ENCODE data around the gene KCNQ1.

KCNQ1 gene

DNA sequence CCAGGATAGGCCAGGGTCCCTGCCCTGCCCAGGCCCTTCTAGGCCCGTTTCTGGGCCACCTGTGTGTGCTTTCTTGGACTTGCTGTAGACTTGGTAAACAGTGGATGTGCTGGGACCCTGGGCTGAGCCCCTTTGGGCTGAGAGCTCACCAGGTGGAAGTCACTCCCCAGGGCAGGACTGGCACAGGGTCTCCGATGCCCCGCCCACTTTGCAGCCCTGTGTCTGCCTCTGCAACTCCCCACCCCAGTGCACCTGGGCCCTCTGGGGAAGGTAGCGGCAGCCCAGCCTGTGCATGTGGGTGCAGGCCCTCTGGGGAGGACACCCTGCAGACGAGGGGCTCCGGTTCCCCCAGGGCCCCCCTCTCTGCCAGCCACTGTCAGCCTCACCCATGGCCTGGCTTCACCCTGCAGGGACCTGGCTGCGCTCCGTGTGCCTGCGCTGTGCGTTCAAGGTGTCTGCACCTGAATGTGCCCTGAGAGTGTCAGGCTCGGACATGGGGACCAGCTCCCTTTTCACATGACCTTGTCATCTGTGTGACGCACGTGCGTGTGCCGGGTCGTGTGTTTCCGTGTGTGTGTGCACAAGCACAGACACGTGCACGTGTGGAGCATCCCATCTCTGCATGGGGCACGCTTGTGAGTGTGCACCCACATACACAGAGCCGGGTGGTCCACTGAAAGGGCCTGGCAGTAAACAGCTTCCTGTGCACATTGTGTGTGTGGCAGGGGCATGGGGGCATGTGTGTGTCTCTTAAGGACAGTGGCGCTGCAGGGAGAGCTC is 136.5 kb downstream of the KCNQ1 start:
- ATAC-seq = no peak
- Mint-ChIP-seq H3K27ac (no peak overlapping the region), H3K36me3 (no peaks in the 10 kb centered on the region), H3K9me3 (no peaks in the 10 kb centered on the region), H3K27me3 (no peaks in the 10 kb centered on the region), H3K4me1 (no peaks in the 10 kb centered on the region), H3K4me3 (no peak overlapping the region)

GRCh38 chr11:2581931-2582350 is 137.1 kb downstream of the KCNQ1 start:
- no peaks in the 10 kb centered on the region for H3K27me3 Mint-ChIP-seq
- no peak overlapping the region for H3K4me3 Mint-ChIP-seq
- no peaks in the 10 kb centered on the region for H3K36me3 Mint-ChIP-seq
- H3K27ac Mint-ChIP-seq = no peak overlapping the region
- no peaks in the 10 kb centered on the region for H3K9me3 Mint-ChIP-seq
- H3K4me1 Mint-ChIP-seq = no peaks in the 10 kb centered on the region
- no peak for ATAC-seq

DNA sequence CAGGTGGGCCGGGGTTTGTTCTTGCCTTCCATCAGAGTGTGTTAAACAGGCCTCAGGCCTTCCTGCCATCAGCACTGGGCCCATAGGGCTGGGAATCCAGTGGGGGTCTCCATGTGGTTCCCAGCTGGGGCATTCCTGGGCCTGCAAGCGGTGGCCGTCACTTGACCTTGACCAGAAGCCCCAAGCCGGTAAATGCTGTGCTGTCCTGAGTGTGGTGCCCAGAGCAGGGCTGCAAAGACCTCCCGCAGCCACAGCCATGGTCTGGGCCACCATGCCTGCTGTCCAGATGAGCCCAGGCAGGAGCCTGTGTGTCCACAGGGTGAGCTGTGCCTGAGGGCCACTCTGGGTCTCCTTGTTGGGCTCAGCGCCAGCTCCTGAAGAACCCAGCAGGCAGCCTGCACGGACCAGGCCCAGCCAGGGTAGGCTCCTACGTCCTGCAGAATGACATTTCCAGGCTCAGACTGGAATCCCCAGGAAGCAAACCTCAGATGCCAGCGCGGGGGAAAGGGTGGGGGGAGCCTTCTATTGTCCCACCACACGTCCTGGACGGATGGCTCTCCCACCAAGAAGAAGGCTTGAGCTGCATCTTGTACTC is 137.6 kb downstream of the KCNQ1 start:
- Mint-ChIP-seq H3K4me1 (no peaks in the 10 kb centered on the region), H3K27me3 (no peaks in the 10 kb centered on the region), H3K9me3 (no peaks in the 10 kb centered on the region), H3K4me3 (no peak overlapping the region), H3K36me3 (no peaks in the 10 kb centered on the region), H3K27ac (no peak overlapping the region)
- ATAC-seq = no peak

DNA sequence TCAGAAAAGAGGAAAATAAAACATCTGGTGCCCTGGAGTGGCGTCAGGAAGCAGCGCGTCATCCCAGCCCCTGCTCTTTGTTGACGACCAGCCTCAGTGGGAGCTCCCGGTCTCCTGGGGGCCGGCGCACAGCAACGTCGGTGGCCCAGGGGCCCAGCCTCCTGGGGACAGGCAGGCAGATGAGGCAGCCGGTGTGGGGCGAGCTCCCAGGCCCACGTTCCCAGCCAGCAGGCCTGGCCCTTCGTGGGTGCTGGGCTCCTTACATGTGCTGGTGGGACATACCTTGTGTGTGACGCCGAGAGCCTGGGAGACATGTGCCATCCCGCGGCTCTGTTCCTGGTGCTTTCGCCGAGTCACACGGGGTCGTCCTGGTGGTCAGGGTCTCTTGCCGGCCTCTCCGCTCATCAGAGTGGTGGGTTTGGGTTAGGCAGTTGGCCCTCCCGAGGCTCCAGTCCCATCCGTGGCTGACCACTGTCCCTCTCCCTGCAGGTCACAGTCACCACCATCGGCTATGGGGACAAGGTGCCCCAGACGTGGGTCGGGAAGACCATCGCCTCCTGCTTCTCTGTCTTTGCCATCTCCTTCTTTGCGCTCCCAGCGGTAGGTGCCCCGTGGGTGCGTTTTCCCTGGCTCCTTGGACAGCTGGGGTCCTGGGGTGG is 138.3 kb downstream of the KCNQ1 start:
- H3K27ac Mint-ChIP-seq = no peak overlapping the region
- no peak overlapping the region for H3K4me3 Mint-ChIP-seq
- no peaks in the 10 kb centered on the region for H3K9me3 Mint-ChIP-seq
- no peaks in the 10 kb centered on the region for H3K27me3 Mint-ChIP-seq
- H3K4me1 Mint-ChIP-seq = no peaks in the 10 kb centered on the region
- ATAC-seq = no peak
- peaks cover under 1% of the 10 kb centered on the region for H3K36me3 Mint-ChIP-seq

DNA sequence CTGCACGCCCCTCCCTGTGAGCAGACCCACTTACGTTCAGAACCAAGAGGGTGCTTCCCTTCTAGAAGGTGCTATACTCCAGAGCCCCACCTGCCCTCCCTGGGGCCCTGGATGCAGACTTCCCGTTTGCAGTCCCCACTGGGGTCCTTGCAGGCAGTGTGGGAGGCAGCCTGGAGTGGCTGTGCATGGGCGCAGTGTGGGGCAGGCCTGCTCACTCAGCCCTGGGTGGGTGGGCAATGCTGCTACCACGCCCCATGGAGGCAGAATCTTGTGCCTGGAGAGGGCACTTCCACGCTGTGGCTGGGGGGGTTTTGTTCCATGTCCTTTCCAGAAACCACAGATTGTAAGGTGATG is 138.8 kb downstream of the KCNQ1 start:
- Mint-ChIP-seq H3K27me3 (no peaks in the 10 kb centered on the region), H3K4me3 (no peak overlapping the region), H3K27ac (no peak overlapping the region), H3K4me1 (no peaks in the 10 kb centered on the region), H3K36me3 (peaks cover 6% of the 10 kb centered on the region), H3K9me3 (no peaks in the 10 kb centered on the region)
- ATAC-seq = no peak

DNA sequence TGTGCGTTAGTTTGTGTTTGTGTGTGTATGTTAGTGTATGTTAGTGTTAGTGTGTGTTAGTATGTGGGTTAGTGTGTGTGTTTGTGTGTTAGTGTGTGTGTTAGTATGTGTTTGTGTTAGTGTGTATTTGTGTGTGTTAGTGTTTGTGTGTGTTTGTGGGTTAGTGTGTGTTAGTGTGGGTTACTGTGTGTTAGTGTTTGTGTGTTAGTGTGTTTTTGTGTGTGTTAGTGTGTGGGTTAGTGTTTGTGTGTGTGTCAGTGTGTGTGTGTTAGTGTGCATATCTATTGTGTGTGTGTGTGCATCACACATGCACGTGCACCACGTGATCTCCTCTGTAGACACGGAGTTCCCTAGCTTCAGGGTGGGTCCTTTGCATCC is 139.6 kb downstream of the KCNQ1 start:
- H3K9me3 Mint-ChIP-seq = no peaks in the 10 kb centered on the region
- H3K36me3 Mint-ChIP-seq = peaks cover 6% of the 10 kb centered on the region
- ATAC-seq = no peak
- H3K4me1 Mint-ChIP-seq = no peaks in the 10 kb centered on the region
- no peak overlapping the region for H3K4me3 Mint-ChIP-seq
- H3K27ac Mint-ChIP-seq = no peak overlapping the region
- H3K27me3 Mint-ChIP-seq = no peaks in the 10 kb centered on the region

DNA sequence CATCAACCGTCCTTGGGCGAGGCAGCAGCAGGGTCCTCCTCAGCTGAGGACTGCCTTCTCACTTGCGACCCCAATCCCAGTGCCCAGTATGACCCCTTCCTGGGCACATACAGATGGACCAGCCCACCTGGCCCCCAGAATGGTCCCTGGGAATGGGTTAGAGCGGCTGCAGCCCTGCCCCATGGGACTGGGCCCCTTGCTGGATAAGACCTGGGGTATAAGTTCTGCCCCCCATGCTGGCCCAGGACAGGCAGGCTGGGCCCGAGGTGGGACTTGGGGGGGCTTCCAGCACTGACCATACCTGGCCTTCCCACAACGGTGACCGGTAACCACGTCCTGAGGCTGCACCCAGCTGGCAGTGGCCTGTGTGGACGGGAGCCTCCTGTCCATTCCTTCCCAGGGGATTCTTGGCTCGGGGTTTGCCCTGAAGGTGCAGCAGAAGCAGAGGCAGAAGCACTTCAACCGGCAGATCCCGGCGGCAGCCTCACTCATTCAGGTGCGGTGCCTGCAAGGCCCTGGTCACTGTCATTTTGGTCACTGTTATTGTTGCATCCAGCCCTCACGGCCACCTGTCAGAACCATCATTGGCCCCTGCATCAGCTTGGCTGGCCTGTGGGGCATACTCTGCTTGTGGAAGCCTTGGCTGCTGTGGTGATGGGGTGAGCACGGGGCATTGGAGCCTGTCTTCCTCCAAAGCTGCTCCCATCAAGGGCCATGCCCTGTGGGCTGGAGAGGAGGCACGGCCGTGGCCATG is 140.2 kb downstream of the KCNQ1 start:
- Mint-ChIP-seq H3K27me3 (no peaks in the 10 kb centered on the region), H3K27ac (no peak overlapping the region), H3K36me3 (peaks cover 12% of the 10 kb centered on the region), H3K9me3 (no peaks in the 10 kb centered on the region), H3K4me1 (no peaks in the 10 kb centered on the region), H3K4me3 (no peak overlapping the region)
- ATAC-seq = no peak

DNA sequence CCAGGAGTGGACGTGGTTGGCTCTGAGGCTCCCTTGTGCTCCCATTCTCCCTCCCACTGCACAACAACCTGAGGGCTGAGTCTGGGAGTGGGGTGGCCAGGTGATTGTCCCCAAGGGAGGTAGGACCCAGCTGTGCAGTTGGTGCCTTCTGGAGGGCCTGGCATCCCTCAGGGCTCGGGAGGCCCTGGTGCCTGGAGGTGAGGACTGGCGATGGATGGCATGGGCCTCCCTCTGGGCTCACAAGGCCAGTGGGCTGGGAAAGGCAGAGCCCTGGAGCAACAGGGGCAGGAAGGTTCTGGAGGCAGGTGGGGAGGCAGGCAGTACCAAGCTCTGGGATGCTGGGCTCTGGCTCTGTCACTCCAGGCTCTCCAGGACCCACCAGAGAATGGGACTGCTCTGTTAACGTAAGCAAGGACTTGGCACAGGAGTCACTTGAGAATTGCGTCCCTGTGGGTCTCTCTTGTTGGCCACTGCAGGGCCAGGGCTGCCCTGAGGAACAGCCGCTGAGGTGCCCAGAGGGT is 140.8 kb downstream of the KCNQ1 start:
- Mint-ChIP-seq H3K4me1 (no peaks in the 10 kb centered on the region), H3K9me3 (no peaks in the 10 kb centered on the region), H3K4me3 (no peak overlapping the region), H3K27me3 (no peaks in the 10 kb centered on the region), H3K27ac (no peak overlapping the region), H3K36me3 (peaks cover 19% of the 10 kb centered on the region)
- no peak for ATAC-seq

GRCh38 chr11:2586087-2586792 is 141.4 kb downstream of the KCNQ1 start:
- H3K4me3 Mint-ChIP-seq = no peak overlapping the region
- peaks cover 25% of the 10 kb centered on the region for H3K36me3 Mint-ChIP-seq
- H3K27me3 Mint-ChIP-seq = no peaks in the 10 kb centered on the region
- ATAC-seq = no peak
- no peaks in the 10 kb centered on the region for H3K9me3 Mint-ChIP-seq
- no peak overlapping the region for H3K27ac Mint-ChIP-seq
- no peaks in the 10 kb centered on the region for H3K4me1 Mint-ChIP-seq

GRCh38 chr11:2586793-2587131 is 142.0 kb downstream of the KCNQ1 start:
- no peaks in the 10 kb centered on the region for H3K9me3 Mint-ChIP-seq
- peaks cover 26% of the 10 kb centered on the region for H3K36me3 Mint-ChIP-seq
- H3K4me1 Mint-ChIP-seq = no peaks in the 10 kb centered on the region
- H3K27me3 Mint-ChIP-seq = no peaks in the 10 kb centered on the region
- no peak for ATAC-seq
- no peak overlapping the region for H3K27ac Mint-ChIP-seq
- no peak overlapping the region for H3K4me3 Mint-ChIP-seq

- Mint-ChIP-seq H3K27me3 (no peaks in the 10 kb centered on the region), H3K27ac (no peak overlapping the region), H3K9me3 (no peaks in the 10 kb centered on the region), H3K4me3 (no peak overlapping the region), H3K36me3 (peaks cover 32% of the 10 kb centered on the region), H3K4me1 (no peaks in the 10 kb centered on the region)
- ATAC-seq = no peak
These were observed 142.5 kb downstream of the KCNQ1 start for GRCh38 chr11:2587132-2587930.

- Mint-ChIP-seq H3K27me3 (no peaks in the 10 kb centered on the region), H3K4me1 (no peaks in the 10 kb centered on the region), H3K9me3 (no peaks in the 10 kb centered on the region), H3K36me3 (peaks cover 40% of the 10 kb centered on the region), H3K4me3 (no peak overlapping the region), H3K27ac (no peak overlapping the region)
- peak; percentile 14 for ATAC-seq
These were observed 143.4 kb downstream of the KCNQ1 start for GRCh38 chr11:2587976-2588748.

DNA sequence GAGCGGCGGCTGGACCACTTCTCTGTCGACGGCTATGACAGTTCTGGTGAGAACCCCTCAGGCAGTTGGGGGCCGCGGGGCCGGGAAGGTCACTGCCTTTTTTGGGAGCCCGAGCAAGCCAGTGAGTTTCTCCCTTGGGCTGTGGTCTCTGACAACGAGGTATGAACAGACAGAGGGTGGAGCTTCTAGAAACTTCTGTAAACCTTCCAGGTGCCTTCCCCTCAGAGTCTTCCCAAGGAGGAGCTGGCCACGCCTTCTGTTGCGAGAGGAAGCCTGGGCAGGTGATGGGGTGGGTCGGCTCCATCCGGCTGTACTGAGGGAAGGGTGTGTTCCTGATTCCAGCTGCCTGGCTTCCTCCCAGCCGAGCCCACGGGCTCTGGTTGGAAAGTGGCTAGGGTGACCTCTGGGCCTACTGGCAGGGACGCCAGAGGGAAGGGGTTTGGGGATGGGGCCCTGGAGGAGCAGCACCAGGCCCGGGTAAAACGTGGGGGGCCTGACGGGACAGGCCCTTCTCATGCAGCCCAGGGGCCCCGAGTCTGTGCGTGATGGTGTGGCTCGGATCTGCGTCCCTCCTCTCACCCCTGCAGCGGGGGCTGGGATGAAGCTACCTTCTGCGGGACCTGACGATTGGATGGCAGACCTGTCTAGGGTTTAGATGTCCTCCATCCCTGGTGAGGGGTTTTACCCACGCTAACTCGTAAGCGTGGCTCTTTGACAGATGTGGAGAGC is 144.2 kb downstream of the KCNQ1 start:
- Mint-ChIP-seq H3K4me1 (no peaks in the 10 kb centered on the region), H3K4me3 (no peak overlapping the region), H3K27ac (no peak overlapping the region), H3K9me3 (no peaks in the 10 kb centered on the region), H3K36me3 (peaks cover 49% of the 10 kb centered on the region), H3K27me3 (no peaks in the 10 kb centered on the region)
- ATAC-seq = no peak

All from stimulated activated memory B cell treated with anti-CD40 and anti-IgM and Interleukin-4, amounts not matched to agents 10 μg/mL and 1 μg/mL and 100 μg/mL, for 72 hours (primary cell).